Esophagus squamous epithelium (tissue), 4 donors: ENCODE results near the gene GRIP2.

ENCODE experiments used
- POLR2A ChIP-seq, 4 donors: fragments of 450-650 bp; IDR thresholded peaks; one replicate each; pipeline ENCODE4 v1.6.1; 2017; ENCODE audit warnings: antibody characterized with exemption in 4 of 4, mild to moderate bottlenecking in 4 of 4, moderate library complexity in 3 of 4
- TF ChIP-seq, protein P1 (sequence below), 6 experiments: fragments of 450-650 bp in 4 of 6; fragments of 200-600 bp in 2 of 6; sonication (generic) in 2 of 6; IDR thresholded peaks; one replicate each; pipeline ENCODE4 v1.5.1; 2016 to 2019; ENCODE audit warnings: antibody characterized with exemption in 6 of 6, mild to moderate bottlenecking in 4 of 6, moderate library complexity in 4 of 6

DNA sequence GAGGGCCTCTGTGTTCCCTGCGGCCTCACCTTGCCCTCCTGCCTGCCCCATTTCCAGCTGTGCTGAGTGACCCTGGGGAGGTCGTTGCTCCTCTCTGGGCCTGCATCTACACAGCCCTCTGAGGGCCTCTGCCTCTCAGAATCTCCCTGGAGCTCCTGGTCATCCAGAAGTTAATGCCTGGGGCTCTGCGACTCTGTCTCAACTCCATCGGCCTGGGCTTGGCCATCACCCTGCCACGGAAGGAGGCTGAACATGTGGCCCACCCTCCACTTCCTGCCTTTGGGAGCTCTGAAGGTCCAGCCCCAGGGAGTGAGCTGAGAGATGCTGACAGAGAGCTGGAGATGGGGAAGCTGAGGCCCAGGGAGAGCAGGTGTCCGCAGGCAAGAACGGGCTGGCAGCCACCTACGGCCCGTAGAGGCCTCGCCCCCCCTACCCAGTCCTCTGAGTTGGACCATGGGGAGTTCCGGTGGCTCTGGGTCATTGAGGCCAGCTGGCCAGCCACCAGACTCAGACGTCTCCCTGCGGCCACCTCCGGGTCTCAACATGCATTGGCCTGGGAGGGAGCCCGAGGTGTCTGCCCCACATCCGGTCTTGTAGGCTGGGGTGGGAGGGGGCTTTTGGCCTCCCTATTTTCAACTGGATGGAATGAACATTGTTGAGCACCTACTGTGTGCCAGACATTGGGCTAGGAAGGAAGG, 34.2 kb downstream of the GRIP2 start:
- TF ChIP-seq, protein P1, sequence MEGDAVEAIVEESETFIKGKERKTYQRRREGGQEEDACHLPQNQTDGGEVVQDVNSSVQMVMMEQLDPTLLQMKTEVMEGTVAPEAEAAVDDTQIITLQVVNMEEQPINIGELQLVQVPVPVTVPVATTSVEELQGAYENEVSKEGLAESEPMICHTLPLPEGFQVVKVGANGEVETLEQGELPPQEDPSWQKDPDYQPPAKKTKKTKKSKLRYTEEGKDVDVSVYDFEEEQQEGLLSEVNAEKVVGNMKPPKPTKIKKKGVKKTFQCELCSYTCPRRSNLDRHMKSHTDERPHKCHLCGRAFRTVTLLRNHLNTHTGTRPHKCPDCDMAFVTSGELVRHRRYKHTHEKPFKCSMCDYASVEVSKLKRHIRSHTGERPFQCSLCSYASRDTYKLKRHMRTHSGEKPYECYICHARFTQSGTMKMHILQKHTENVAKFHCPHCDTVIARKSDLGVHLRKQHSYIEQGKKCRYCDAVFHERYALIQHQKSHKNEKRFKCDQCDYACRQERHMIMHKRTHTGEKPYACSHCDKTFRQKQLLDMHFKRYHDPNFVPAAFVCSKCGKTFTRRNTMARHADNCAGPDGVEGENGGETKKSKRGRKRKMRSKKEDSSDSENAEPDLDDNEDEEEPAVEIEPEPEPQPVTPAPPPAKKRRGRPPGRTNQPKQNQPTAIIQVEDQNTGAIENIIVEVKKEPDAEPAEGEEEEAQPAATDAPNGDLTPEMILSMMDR (IDR thresholded peaks at IDR 0.05) = no peak
- no peak for TF ChIP-seq POLR2A (IDR thresholded peaks at IDR 0.05)
